ENCODE data around the gene FOXD4L6.
"Not testable (repeated sequence)": the region's sequence is repeated elsewhere in the genome, so short reads cannot be mapped to it uniquely, and the experiment has no call there.

FOXD4L6 gene

DNA sequence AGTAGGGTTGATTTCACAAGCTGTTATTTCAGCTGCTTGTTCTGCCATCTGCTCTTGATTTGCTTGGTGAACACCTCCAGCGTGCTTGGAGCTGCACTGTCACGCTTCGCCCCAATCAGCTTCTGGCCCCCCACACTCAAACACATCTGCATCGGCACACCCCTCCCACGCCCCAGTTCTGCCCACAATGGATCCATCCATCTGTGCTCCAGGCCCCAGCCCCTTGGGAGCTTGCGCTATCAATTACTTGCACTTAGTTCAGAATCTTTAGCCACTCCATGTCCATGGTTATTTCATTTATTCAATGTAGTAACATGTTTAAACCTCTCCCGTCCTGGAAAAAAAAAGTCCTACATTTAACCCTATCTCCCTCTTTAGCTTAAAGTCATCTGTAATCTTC, 28.0 kb downstream of the FOXD4L6 start:
- not testable (repeated sequence) for DNase-seq (ENCODE audit: low spot score)

GRCh38 chr9:41098759-41099158, 29.7 kb downstream of the FOXD4L6 start:
- DNase-seq (ENCODE audit: low spot score) = not testable (repeated sequence)

DNA sequence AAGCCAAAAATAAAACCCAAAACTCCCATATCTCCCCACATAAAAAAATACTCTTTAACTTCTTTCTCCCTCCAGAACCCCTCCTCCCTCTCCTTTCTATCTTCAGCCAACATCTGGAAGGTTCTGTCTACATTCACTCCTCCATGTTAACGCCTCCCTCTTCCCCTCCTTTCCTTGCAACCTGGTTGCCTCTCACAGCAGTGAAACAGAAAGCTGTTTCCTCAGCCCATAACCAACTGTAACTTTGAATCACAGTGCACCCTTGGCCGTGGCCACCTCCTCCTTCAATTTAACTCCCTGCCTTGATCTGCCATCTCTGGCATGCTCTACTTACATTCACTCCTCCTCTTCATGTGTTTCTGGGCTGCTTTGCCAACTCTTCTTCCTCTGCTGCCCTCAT, 33.4 kb downstream of the FOXD4L6 start:
- DNase-seq (ENCODE audit: low spot score) = not testable (repeated sequence)

DNA sequence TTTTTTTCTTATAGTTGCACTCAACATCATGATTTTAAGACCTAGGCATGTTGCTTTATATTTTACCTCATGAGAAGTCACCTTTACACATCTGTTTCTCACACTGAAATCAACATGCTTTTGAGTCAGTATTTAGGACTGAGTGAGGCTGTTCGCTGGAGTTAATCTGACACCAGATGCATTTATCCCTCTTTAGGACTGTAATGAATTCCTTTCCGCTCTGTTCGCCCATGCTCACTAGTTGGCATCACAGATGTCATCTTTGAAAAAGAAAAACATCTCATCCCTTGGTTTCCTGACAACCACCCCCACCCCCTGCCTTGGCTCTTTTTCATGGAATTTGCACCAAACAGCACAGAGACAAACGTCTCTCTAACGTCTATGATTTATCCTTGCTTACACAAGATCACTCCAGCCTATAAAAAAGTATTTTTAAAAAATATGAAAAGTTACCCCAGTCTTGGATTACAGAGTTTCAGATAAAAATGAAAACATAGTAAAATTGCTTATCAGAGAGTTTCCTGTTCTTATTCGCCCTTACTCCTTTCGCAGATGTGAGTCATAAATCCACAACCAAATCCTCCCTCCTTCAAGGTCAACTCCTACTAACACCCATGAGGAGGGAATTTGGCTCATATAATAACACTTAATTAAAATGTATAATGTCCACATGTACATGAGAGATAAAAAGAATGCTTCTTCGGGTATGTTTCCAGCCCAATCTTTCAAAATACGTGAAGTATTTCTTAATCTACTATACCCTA, 34.3 kb downstream of the FOXD4L6 start:
- DNase-seq (ENCODE audit: low spot score) = not testable (repeated sequence)

DNA sequence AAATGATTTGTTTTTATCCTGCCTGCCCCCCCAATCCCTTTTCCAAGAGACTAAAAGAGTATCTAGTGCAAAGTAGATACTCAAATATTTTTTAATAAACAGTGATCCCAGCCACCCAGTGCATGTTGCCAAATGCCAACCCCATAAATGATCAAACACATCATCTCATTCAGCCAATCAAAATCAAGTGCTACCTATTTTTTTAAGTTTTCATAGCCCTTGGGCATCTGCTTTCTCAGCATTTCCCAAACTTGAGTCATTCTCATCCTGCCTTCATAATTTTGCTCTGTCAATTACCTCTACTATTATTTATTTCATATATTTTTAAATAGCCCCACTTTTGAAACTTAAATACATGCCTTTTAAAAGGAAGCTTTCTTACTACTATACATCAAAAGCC, 37.6 kb downstream of the FOXD4L6 start:
- not testable (repeated sequence) for DNase-seq (ENCODE audit: low spot score)

GRCh38 chr9:41090386-41090785, 38.1 kb downstream of the FOXD4L6 start:
- not testable (repeated sequence) for DNase-seq (ENCODE audit: low spot score)

- not testable (repeated sequence) for DNase-seq (ENCODE audit: low spot score)
These were observed 39.9 kb downstream of the FOXD4L6 start for GRCh38 chr9:41088450-41089059.

GRCh38 chr9:41087929-41088328, 40.6 kb downstream of the FOXD4L6 start:
- not testable (repeated sequence) for DNase-seq (ENCODE audit: low spot score)

- not testable (repeated sequence) for DNase-seq (ENCODE audit: low spot score)
These were observed 41.2 kb downstream of the FOXD4L6 start for GRCh38 chr9:41087157-41087780.

DNA sequence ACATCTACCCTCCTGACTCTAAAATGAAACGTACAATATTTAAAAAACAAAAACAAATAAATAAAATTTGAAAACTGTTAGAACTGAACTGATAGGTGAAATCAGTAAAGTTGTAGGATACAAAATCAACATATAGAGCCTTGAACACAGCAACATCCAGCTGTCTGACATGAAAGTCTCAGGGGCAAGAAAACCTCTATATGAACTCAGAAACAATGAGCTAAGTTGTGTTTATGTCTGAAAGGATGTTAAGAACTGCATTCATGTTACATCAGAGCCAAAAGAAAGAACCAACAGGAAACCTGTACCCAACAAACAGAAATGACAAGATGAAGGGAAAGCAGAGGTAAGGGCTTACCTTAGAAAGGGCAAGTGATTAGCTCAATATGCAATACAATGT, 41.8 kb downstream of the FOXD4L6 start:
- not testable (repeated sequence) for DNase-seq (ENCODE audit: low spot score)

GRCh38 chr9:41086215-41086614, 42.3 kb downstream of the FOXD4L6 start:
- not testable (repeated sequence) for DNase-seq (ENCODE audit: low spot score)

DNA sequence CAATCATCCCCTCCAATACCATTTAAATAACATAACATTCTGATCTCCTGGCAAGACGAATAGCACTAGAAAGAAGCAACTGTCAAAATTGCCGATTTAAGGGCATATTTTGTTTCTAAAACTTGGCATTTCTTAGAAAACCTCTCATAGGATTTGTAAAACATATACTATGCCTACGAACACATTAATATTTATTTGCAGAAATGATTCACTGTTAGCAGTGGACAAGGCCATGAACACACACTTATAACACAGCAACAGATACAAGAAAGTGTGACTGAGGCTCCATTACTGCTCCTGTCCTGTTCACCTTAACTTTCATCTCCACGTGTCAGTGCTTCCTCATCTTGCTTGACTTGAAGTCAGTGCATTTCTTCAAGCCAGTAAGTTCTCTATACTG, 46.1 kb downstream of the FOXD4L6 start:
- not testable (repeated sequence) for DNase-seq (ENCODE audit: low spot score)

- not testable (repeated sequence) for DNase-seq (ENCODE audit: low spot score)
These were observed 49.0 kb downstream of the FOXD4L6 start for GRCh38 chr9:41079464-41079863.

DNA sequence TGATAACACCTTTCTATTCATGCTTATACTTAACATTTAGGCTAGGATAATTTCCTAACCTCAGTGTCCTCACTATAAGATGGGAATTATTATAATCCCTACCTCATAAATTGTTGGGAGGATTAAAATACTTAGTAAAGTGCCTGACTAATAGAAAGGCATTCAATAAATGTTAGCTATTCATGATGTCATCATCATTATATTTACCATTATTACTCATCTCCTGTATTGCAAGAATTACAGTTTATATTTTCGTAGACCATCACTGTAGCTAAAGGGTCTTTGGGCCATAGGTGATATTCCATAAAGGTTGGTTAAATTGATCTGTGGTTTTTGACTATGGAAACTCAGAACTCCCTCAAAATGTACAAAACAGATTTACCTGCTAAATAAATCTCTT, 50.9 kb downstream of the FOXD4L6 start:
- DNase-seq (ENCODE audit: low spot score) = not testable (repeated sequence)
